ENCODE measurements around the gene MGAT5B.

- TF ChIP-seq, protein P1, sequence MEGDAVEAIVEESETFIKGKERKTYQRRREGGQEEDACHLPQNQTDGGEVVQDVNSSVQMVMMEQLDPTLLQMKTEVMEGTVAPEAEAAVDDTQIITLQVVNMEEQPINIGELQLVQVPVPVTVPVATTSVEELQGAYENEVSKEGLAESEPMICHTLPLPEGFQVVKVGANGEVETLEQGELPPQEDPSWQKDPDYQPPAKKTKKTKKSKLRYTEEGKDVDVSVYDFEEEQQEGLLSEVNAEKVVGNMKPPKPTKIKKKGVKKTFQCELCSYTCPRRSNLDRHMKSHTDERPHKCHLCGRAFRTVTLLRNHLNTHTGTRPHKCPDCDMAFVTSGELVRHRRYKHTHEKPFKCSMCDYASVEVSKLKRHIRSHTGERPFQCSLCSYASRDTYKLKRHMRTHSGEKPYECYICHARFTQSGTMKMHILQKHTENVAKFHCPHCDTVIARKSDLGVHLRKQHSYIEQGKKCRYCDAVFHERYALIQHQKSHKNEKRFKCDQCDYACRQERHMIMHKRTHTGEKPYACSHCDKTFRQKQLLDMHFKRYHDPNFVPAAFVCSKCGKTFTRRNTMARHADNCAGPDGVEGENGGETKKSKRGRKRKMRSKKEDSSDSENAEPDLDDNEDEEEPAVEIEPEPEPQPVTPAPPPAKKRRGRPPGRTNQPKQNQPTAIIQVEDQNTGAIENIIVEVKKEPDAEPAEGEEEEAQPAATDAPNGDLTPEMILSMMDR (conservative IDR thresholded peaks at IDR 0.05), result no peak
- no peak for TF ChIP-seq EZH2 (IDR thresholded peaks at IDR 0.05; ENCODE audit: low read depth)
These were observed 15.7 kb downstream of the MGAT5B start for GRCh38 chr17:76883744-76884525.

All from PC-9 (cell line).